Measurements from ENCODE around the gene SAMMSON.

- TF ChIP-seq, protein P1, sequence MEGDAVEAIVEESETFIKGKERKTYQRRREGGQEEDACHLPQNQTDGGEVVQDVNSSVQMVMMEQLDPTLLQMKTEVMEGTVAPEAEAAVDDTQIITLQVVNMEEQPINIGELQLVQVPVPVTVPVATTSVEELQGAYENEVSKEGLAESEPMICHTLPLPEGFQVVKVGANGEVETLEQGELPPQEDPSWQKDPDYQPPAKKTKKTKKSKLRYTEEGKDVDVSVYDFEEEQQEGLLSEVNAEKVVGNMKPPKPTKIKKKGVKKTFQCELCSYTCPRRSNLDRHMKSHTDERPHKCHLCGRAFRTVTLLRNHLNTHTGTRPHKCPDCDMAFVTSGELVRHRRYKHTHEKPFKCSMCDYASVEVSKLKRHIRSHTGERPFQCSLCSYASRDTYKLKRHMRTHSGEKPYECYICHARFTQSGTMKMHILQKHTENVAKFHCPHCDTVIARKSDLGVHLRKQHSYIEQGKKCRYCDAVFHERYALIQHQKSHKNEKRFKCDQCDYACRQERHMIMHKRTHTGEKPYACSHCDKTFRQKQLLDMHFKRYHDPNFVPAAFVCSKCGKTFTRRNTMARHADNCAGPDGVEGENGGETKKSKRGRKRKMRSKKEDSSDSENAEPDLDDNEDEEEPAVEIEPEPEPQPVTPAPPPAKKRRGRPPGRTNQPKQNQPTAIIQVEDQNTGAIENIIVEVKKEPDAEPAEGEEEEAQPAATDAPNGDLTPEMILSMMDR (IDR thresholded peaks at IDR 0.05; ENCODE audit: low read depth, low read length, missing input control), result no peak
- TF ChIP-seq, protein P2, sequence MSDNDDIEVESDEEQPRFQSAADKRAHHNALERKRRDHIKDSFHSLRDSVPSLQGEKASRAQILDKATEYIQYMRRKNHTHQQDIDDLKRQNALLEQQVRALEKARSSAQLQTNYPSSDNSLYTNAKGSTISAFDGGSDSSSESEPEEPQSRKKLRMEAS (IDR thresholded peaks at IDR 0.05), result no peak
- TF ChIP-seq RXRA (IDR thresholded peaks at IDR 0.05) (no peak), TAF1 (conservative IDR thresholded peaks at IDR 0.05) (no peak), RAD21 (IDR thresholded peaks at IDR 0.05) (no peak), ZBTB33 (IDR thresholded peaks at IDR 0.05) (no peak), SP1 (IDR thresholded peaks at IDR 0.05) (no peak), YY1 (IDR thresholded peaks at IDR 0.05) (no peak), HNF4A (conservative IDR thresholded peaks at IDR 0.05) (no peak), FOXA1 (IDR thresholded peaks at IDR 0.05) (no peak), JUND (IDR thresholded peaks at IDR 0.05) (no peak), NR2F2 (IDR thresholded peaks at IDR 0.05) (no peak)
- TF ChIP-seq, protein P3, sequence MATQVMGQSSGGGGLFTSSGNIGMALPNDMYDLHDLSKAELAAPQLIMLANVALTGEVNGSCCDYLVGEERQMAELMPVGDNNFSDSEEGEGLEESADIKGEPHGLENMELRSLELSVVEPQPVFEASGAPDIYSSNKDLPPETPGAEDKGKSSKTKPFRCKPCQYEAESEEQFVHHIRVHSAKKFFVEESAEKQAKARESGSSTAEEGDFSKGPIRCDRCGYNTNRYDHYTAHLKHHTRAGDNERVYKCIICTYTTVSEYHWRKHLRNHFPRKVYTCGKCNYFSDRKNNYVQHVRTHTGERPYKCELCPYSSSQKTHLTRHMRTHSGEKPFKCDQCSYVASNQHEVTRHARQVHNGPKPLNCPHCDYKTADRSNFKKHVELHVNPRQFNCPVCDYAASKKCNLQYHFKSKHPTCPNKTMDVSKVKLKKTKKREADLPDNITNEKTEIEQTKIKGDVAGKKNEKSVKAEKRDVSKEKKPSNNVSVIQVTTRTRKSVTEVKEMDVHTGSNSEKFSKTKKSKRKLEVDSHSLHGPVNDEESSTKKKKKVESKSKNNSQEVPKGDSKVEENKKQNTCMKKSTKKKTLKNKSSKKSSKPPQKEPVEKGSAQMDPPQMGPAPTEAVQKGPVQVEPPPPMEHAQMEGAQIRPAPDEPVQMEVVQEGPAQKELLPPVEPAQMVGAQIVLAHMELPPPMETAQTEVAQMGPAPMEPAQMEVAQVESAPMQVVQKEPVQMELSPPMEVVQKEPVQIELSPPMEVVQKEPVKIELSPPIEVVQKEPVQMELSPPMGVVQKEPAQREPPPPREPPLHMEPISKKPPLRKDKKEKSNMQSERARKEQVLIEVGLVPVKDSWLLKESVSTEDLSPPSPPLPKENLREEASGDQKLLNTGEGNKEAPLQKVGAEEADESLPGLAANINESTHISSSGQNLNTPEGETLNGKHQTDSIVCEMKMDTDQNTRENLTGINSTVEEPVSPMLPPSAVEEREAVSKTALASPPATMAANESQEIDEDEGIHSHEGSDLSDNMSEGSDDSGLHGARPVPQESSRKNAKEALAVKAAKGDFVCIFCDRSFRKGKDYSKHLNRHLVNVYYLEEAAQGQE (IDR thresholded peaks at IDR 0.05), result no peak
Measured at GRCh38 chr3:69986419-69986818, 13.1 kb upstream of the SAMMSON start.

All from liver (tissue), 3 donors.